ENCODE results near the gene SLC4A1AP.
A peak's percentile ranks its signal among the peaks of the same experiment; 100 is the strongest.

Gene SLC4A1AP

DNA sequence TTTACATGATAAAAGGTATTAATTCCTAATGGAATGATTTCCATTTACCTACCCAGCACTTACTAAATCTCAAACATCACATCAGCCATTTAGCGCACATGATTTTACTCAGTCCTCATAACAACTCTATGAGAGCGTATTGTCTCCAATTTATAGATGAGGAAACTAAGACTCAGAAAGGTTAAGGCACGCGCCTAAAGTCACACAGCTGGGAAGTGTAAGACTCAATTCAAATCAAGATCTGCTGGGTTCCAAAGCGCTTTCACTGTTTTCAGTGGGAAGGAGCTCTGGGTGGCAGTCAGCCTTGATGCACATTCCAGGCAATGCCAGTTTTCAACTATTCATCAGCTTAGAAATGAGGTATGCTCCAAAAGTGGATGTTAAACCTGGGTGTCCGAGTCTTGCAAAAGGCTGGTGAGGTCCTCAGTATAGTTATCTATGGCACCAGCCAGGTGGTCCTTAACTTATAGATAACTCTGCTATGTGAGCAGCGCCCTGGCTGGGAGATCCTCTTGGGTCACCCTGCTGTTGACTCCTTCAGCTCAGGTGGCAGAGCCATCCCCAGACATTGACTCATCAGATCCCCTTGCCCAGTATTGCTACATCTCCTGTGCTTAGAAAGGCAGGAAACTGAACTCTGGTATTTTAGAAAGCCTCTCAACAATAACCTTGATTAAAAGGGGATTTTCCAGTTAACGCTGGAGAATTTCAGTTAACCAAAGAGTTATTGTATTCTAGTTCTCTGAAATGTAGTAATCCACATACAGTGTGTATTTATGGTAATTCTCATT lies 47.1 kb downstream of the SLC4A1AP start:
- H3K27me3 ChIP-seq (ENCODE audit: insufficient read depth, low read length) = no peaks in the 10 kb centered on the region
- H2AFZ ChIP-seq (ENCODE audit: low read length, unreplicated experiment) = no peak overlapping the region
- H3K4me3 ChIP-seq (ENCODE audit: low read depth, low read length) = no peak overlapping the region
- H3K36me3 ChIP-seq (ENCODE audit: insufficient read depth, low read length) = no peaks in the 10 kb centered on the region
- H3K27ac ChIP-seq (ENCODE audit: low read depth, low read length) = no peak overlapping the region
- peaks cover 39% of the 10 kb centered on the region for H3K4me1 ChIP-seq (ENCODE audit: control insufficient read depth, insufficient read depth, low read length, unreplicated experiment)
- H3K79me2 ChIP-seq (ENCODE audit: control insufficient read depth, insufficient read depth, low read length, unreplicated experiment) = no peaks in the 10 kb centered on the region

GRCh38 chr2:27711804-27712203 lies 48.1 kb downstream of the SLC4A1AP start:
- no peak overlapping the region for H3K4me3 ChIP-seq (ENCODE audit: low read depth, low read length)
- H3K27me3 ChIP-seq (ENCODE audit: insufficient read depth, low read length) = no peaks in the 10 kb centered on the region
- H3K79me2 ChIP-seq (ENCODE audit: control insufficient read depth, insufficient read depth, low read length, unreplicated experiment) = no peaks in the 10 kb centered on the region
- no peak overlapping the region for H3K27ac ChIP-seq (ENCODE audit: low read depth, low read length)
- peaks cover 30% of the 10 kb centered on the region for H3K4me1 ChIP-seq (ENCODE audit: control insufficient read depth, insufficient read depth, low read length, unreplicated experiment)
- H2AFZ ChIP-seq (ENCODE audit: low read length, unreplicated experiment) = no peak overlapping the region
- H3K36me3 ChIP-seq (ENCODE audit: insufficient read depth, low read length) = no peaks in the 10 kb centered on the region

- Histone ChIP-seq H3K4me3 (ENCODE audit: low read depth, low read length) (no peak overlapping the region), H3K79me2 (ENCODE audit: control insufficient read depth, insufficient read depth, low read length, unreplicated experiment) (no peaks in the 10 kb centered on the region), H3K4me1 (ENCODE audit: control insufficient read depth, insufficient read depth, low read length, unreplicated experiment) (peaks cover 23% of the 10 kb centered on the region), H3K36me3 (ENCODE audit: insufficient read depth, low read length) (no peaks in the 10 kb centered on the region), H2AFZ (ENCODE audit: low read length, unreplicated experiment) (no peak overlapping the region), H3K27me3 (ENCODE audit: insufficient read depth, low read length) (no peaks in the 10 kb centered on the region), H3K27ac (ENCODE audit: low read depth, low read length) (no peak overlapping the region)
These were observed 48.8 kb downstream of the SLC4A1AP start for GRCh38 chr2:27712522-27712921.

DNA sequence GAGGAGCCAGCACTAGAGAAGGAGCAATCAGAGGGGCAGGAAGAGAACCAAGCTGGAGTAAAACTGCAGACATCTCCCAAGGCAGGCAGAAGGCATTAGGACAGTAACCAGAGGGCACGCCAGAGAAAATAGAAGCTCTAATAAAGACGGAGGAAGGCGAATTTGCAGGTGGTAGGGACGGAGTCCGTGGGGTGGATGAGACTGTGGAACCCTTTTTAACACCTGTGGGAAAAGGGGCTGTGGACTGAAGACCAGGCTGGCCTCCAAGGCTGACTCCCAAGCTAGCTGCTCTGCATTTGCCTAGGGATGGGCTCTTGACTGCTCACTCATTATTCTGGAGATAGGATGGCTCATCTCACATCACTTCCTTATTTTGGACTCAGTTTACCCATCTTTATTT lies 49.5 kb downstream of the SLC4A1AP start:
- no peak overlapping the region for H2AFZ ChIP-seq (ENCODE audit: low read length, unreplicated experiment)
- H3K27me3 ChIP-seq (ENCODE audit: insufficient read depth, low read length) = no peaks in the 10 kb centered on the region
- no peak overlapping the region for H3K4me3 ChIP-seq (ENCODE audit: low read depth, low read length)
- peaks cover 16% of the 10 kb centered on the region for H3K4me1 ChIP-seq (ENCODE audit: control insufficient read depth, insufficient read depth, low read length, unreplicated experiment)
- H3K36me3 ChIP-seq (ENCODE audit: insufficient read depth, low read length) = no peaks in the 10 kb centered on the region
- H3K79me2 ChIP-seq (ENCODE audit: control insufficient read depth, insufficient read depth, low read length, unreplicated experiment) = no peaks in the 10 kb centered on the region
- no peak overlapping the region for H3K27ac ChIP-seq (ENCODE audit: low read depth, low read length)

- no peaks in the 10 kb centered on the region for H3K79me2 ChIP-seq (ENCODE audit: control insufficient read depth, insufficient read depth, low read length, unreplicated experiment)
- H3K27me3 ChIP-seq (ENCODE audit: insufficient read depth, low read length) = no peaks in the 10 kb centered on the region
- no peaks in the 10 kb centered on the region for H3K36me3 ChIP-seq (ENCODE audit: insufficient read depth, low read length)
- H2AFZ ChIP-seq (ENCODE audit: low read length, unreplicated experiment) = no peak overlapping the region
- peaks cover 15% of the 10 kb centered on the region for H3K4me1 ChIP-seq (ENCODE audit: control insufficient read depth, insufficient read depth, low read length, unreplicated experiment)
- no peak overlapping the region for H3K27ac ChIP-seq (ENCODE audit: low read depth, low read length)
- H3K4me3 ChIP-seq (ENCODE audit: low read depth, low read length) = no peak overlapping the region
These were observed 50.4 kb downstream of the SLC4A1AP start for GRCh38 chr2:27714053-27714452.

- H2AFZ ChIP-seq (ENCODE audit: low read length, unreplicated experiment) = peak overlapping the region; percentile 70
- no peaks in the 10 kb centered on the region for H3K27me3 ChIP-seq (ENCODE audit: insufficient read depth, low read length)
- H3K4me1 ChIP-seq (ENCODE audit: control insufficient read depth, insufficient read depth, low read length, unreplicated experiment) = peaks cover 21% of the 10 kb centered on the region
- peak overlapping the region; percentile 11; the same call in 1 of the 2 replicates for H3K27ac ChIP-seq (ENCODE audit: low read depth, low read length)
- no peaks in the 10 kb centered on the region for H3K79me2 ChIP-seq (ENCODE audit: control insufficient read depth, insufficient read depth, low read length, unreplicated experiment)
- no peaks in the 10 kb centered on the region for H3K36me3 ChIP-seq (ENCODE audit: insufficient read depth, low read length)
- peak overlapping the region; percentile 77 for H3K4me3 ChIP-seq (ENCODE audit: low read depth, low read length)
These were observed 51.2 kb downstream of the SLC4A1AP start for GRCh38 chr2:27714851-27715291.

- Histone ChIP-seq H2AFZ (ENCODE audit: low read length, unreplicated experiment) (peak overlapping the region; percentile 70), H3K4me1 (ENCODE audit: control insufficient read depth, insufficient read depth, low read length, unreplicated experiment) (peaks cover 26% of the 10 kb centered on the region), H3K4me3 (ENCODE audit: low read depth, low read length) (peak overlapping the region; percentile 77), H3K27ac (ENCODE audit: low read depth, low read length) (peak overlapping the region; percentile 11; the same call in 1 of the 2 replicates), H3K36me3 (ENCODE audit: insufficient read depth, low read length) (no peaks in the 10 kb centered on the region), H3K79me2 (ENCODE audit: control insufficient read depth, insufficient read depth, low read length, unreplicated experiment) (no peaks in the 10 kb centered on the region), H3K27me3 (ENCODE audit: insufficient read depth, low read length) (no peaks in the 10 kb centered on the region)
These were observed 51.9 kb downstream of the SLC4A1AP start for GRCh38 chr2:27715318-27716210.

GRCh38 chr2:27716301-27717069 lies 52.8 kb downstream of the SLC4A1AP start:
- H3K4me3 ChIP-seq (ENCODE audit: low read depth, low read length) = no peak overlapping the region
- H2AFZ ChIP-seq (ENCODE audit: low read length, unreplicated experiment) = no peak overlapping the region

GRCh38 chr2:27717070-27717795 lies 53.5 kb downstream of the SLC4A1AP start:
- Histone ChIP-seq H3K27me3 (ENCODE audit: insufficient read depth, low read length) (no peaks in the 10 kb centered on the region), H2AFZ (ENCODE audit: low read length, unreplicated experiment) (no peak overlapping the region), H3K27ac (ENCODE audit: low read depth, low read length) (no peak overlapping the region), H3K4me3 (ENCODE audit: low read depth, low read length) (no peak overlapping the region), H3K79me2 (ENCODE audit: control insufficient read depth, insufficient read depth, low read length, unreplicated experiment) (no peaks in the 10 kb centered on the region), H3K36me3 (ENCODE audit: insufficient read depth, low read length) (no peaks in the 10 kb centered on the region), H3K4me1 (ENCODE audit: control insufficient read depth, insufficient read depth, low read length, unreplicated experiment) (peaks cover 34% of the 10 kb centered on the region)

More at GRCh38 chr2:27716301-27717069, 52.8 kb downstream of the SLC4A1AP start:
- no peak overlapping the region for H3K27ac ChIP-seq (ENCODE audit: low read depth, low read length)
- H3K4me1 ChIP-seq (ENCODE audit: control insufficient read depth, insufficient read depth, low read length, unreplicated experiment) = peaks cover 27% of the 10 kb centered on the region
- no peaks in the 10 kb centered on the region for H3K79me2 ChIP-seq (ENCODE audit: control insufficient read depth, insufficient read depth, low read length, unreplicated experiment)
- no peaks in the 10 kb centered on the region for H3K27me3 ChIP-seq (ENCODE audit: insufficient read depth, low read length)
- no peaks in the 10 kb centered on the region for H3K36me3 ChIP-seq (ENCODE audit: insufficient read depth, low read length)

Measured in ACC112 (cell line).